GF-D8 (cell line): ENCODE data around the gene CDCP1.

Experiments used
- DNase-seq: peaks from one replicate; lab custom pipeline; 2025; lab: John Stamatoyannopoulos, UW

CDCP1 gene

DNA sequence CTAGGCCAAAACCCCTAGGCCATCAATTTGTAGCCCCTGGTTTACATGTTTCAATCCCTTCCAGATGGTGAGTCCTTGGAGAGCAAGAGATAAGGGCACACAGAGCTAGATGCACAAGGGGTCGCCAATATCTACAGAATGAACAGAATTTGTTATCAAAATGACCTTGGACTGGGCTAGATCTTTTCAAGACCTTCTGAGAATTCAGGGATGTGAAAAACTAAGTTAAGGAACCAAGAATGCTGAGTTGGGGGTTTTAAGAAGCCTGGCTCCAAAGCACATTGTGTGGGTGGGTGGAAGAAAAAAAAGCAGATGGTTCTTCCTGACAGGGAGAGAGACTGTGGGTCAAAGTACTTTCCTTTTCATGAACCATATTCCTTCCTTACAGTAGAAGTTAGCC lies 10.2 kb downstream of the CDCP1 start:
- DNase-seq: no peak

DNA sequence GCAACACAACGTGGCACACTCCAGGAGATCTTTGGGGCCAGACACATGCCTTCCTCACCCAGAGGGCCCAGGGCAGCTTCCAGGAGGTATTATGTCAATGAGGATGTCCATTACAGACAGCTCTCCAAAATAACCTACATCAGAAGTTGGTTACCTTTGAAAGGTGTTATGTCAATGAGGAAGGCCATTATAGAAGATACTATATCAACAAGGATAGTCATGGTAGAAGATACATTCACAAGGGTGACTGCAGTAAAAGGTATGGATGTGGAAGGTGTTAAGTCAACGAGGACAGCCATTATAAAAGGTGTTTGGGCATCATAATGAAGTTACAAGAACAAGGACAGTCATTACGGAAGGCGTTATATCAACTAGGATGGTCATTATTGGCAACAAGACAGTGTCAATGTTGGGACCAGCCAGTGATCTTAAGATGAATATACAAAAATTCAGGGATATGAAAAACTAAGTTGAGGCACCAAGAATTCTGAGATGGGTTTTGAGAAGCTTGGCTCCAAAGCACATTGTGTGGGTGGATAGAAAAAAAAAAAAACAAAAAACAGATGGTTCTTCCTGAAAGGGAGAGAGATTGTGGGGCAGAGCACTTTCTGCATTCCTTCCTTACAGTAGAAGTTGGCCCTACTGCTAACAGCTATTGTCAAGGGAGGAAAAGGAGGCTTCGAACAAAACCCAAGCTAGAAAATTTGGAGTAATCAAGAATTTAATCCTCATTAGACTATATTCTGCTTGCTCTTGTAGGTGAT lies 11.2 kb downstream of the CDCP1 start:
- DNase-seq: no peak

DNA sequence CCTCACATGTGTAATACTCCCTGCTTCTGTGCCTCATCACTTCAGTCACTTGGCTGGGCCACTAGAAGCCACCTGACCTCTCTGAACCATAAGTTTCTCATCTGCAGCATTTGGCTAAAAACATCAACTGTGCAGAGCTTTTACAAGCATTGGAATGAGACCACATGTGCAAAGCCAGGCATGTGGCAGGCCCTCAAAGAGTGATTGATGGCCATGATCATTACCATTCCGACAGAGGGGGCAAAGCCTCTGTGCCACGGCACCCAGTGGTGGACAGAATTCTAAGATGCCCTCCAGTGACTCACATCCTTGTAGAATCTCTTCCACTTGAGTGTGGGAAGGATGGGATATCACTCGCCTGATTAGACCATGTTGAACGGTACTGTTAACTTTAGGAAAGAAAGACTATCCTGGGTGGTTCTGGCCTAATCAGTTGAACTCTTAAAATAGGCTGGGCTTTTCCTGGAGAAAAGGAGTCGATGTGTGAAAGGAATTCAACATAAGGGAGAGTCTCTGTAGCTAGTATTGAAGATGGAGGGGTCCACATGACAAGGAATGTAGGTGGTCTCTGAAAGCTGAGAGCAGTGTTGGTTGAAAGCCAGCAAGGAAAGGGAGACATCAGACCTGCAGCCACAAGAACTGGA lies 13.5 kb downstream of the CDCP1 start:
- no peak for DNase-seq

DNA sequence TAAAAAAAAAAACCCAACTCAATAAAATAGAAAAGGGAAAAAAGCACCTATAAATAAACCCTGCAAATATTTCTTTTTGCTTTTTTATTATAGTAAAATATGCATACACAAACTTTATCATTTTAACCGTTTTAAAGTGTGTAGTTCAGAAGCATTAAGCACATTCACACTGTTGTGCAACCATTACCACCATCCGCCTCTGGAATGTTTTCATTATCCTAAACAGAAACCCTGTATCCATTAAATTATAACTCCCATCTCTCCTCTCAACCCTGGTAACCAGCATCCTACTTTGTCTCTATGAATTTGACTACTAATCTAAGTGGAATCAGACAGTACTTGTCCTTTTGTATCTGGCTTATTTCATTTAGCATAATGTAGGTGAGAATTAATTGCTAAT lies 15.0 kb downstream of the CDCP1 start:
- DNase-seq: no peak

- DNase-seq: no peak
These were observed 15.7 kb downstream of the CDCP1 start for GRCh38 chr3:45130476-45130875.

- no peak for DNase-seq
These were observed 17.2 kb downstream of the CDCP1 start for GRCh38 chr3:45128950-45129349.

GRCh38 chr3:45127130-45127822 lies 18.9 kb downstream of the CDCP1 start:
- DNase-seq: no peak

- DNase-seq: no peak
These were observed 19.4 kb downstream of the CDCP1 start for GRCh38 chr3:45126730-45127129.

- no peak for DNase-seq
These were observed 20.6 kb downstream of the CDCP1 start for GRCh38 chr3:45125550-45126026.

GRCh38 chr3:45124956-45125355 lies 21.2 kb downstream of the CDCP1 start:
- no peak for DNase-seq

GRCh38 chr3:45124352-45124751 lies 21.8 kb downstream of the CDCP1 start:
- no peak for DNase-seq

GRCh38 chr3:45123581-45124269 lies 22.5 kb downstream of the CDCP1 start:
- no peak for DNase-seq

- DNase-seq: no peak
These were observed 23.1 kb downstream of the CDCP1 start for GRCh38 chr3:45123030-45123429.

GRCh38 chr3:45120359-45121158 lies 25.6 kb downstream of the CDCP1 start:
- DNase-seq: no peak

DNA sequence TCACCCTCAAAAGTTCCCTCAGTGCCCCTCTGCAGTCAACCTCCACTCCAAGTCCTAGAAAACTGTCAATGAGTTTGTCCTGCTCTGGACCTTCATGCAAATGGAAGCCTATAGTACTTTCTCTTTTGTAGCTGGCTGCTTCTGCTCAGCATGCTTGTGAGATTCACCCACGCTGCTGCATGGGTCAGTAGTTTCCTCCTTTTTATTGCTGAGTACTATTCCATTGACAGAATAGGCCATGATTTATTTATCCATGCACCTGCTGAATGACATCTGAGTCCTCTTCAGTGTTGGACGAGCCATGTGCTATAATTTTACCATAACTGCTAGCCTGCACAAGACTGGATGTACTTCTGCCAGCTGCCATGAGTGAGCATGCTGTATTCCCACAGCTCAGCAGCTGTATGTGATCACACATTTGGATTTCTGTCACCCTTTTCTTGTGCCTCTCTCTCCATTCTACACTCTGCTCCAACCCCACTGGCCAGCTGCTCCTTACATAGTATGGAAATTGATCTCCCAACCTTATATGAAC lies 26.3 kb downstream of the CDCP1 start:
- DNase-seq: no peak

DNA sequence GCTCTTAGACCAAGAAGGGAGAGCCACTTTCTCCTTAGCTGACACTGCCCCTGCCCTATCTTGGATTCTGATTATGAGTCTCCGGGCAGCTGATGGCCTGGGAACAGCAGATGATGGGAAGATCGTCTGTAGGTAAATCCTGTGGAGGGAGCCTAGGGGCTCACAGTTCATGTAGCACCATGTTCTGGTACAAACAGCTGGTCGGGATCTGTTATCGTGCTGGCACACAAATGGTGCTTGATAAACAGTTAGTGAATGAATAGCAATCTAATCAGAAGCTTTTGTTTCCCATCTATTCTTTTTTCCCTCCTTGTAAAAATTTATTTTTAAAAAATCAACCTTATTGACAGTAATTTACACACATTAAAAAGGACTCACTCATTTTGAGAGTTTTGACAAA lies 26.8 kb downstream of the CDCP1 start:
- DNase-seq: no peak

- no peak for DNase-seq
These were observed 27.5 kb downstream of the CDCP1 start for GRCh38 chr3:45118615-45119071.

DNA sequence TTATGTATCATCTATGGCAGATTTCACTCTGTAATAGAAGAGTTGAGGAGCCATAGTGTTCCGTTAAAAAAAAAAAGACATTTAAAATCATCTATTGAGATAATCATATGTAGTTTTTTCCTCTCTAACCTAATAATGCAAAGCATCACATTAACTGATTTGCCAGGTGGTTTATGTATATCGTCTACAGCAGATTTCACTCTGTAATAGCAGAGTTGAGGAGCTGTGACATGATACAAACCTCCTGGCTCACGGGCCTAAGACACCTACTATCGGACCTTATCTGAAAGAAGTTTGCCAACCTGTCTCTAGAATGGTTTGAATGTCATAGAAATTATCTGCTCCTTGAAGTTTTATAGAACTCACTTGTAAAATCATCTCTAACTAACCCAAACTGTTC lies 29.8 kb downstream of the CDCP1 start:
- DNase-seq: no peak

- DNase-seq: no peak
These were observed 32.5 kb downstream of the CDCP1 start for GRCh38 chr3:45113625-45114050.

GRCh38 chr3:45112939-45113338 lies 33.2 kb downstream of the CDCP1 start:
- DNase-seq: no peak

DNA sequence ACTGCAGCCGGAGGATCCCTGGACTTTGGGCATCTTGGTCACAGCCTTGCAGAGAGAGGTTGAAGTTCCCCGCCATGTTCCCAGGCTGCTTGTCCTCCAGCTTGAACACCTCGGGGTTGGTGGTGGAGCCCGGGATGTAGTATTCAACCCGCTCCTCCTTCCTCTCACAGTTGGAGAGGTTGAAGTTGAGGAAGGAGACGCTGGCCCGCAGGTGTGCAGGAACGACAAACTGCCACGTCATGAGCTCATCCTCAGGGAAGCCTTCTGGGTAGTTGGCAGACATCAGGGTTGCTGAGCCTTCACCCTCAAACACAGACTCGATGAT lies 35.7 kb downstream of the CDCP1 start:
- no peak for DNase-seq
